ENCODE data around the gene SLIRP.

DNA sequence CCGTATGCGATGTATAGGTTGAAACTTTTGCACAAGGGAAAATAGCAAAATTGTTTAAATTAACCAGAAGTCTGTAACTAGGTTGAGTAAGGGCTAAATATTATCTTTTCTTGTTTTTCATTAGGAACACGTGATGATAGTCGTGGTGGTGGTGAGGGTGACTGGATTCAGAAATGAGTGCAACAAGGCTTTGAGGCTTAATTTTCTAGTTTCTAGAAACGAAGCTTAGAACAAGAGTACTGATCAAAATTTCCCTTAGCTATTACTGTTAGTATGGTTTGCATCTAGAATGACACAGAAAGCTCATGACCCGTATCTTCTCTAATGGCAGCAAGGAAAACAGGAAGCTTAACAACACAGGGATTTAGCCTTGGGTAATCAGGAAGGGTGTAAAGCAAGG is 7.0 kb downstream of the SLIRP start:
- TF ChIP-seq POLR2A (IDR thresholded peaks at IDR 0.05), result no peak
- TF ChIP-seq, protein P1, sequence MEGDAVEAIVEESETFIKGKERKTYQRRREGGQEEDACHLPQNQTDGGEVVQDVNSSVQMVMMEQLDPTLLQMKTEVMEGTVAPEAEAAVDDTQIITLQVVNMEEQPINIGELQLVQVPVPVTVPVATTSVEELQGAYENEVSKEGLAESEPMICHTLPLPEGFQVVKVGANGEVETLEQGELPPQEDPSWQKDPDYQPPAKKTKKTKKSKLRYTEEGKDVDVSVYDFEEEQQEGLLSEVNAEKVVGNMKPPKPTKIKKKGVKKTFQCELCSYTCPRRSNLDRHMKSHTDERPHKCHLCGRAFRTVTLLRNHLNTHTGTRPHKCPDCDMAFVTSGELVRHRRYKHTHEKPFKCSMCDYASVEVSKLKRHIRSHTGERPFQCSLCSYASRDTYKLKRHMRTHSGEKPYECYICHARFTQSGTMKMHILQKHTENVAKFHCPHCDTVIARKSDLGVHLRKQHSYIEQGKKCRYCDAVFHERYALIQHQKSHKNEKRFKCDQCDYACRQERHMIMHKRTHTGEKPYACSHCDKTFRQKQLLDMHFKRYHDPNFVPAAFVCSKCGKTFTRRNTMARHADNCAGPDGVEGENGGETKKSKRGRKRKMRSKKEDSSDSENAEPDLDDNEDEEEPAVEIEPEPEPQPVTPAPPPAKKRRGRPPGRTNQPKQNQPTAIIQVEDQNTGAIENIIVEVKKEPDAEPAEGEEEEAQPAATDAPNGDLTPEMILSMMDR (IDR thresholded peaks at IDR 0.05), result no peak

Measured in uterus (tissue), 2 donors.